K562 (cell line): ENCODE data around the gene TREM2.

Experiments used
- GTF3C2 ChIP-seq: IDR thresholded peaks from 3 replicates; pipeline ENCODE4 v1.6.1; 2011; ENCODE audit warnings: borderline replicate concordance, mild to moderate bottlenecking, moderate library complexity; ENCODE audit not compliant: insufficient read length; ENCODE audit errors: extremely low read depth
- POLR2AphosphoS5 ChIP-seq: IDR thresholded peaks from 2 replicates; pipeline ENCODE4 v1.6.1; 2011; ENCODE audit warnings: mild to moderate bottlenecking, low read depth, low read length, moderate library complexity; ENCODE audit not compliant: control insufficient read depth, insufficient read depth
- PRMT5 ChIP-seq: sonication (generic); formaldehyde crosslinking; IDR thresholded peaks from 2 replicates; pipeline ENCODE4 v1.5.0; 2020; ENCODE audit warnings: missing genetic modification reagents
- RAD21 ChIP-seq, 2 experiments: fragments of 250-450 bp in 1 of 2; fragments of 450-650 bp in 1 of 2; sonication (Bioruptor Pico) in 1 of 2; formaldehyde crosslinking in 1 of 2; IDR thresholded peaks in 1 of 2; conservative IDR thresholded peaks in 1 of 2; 2 replicates each; pipeline versions ENCODE4 v1.4.0 to v1.8.0; 2020 to 2022; ENCODE audit warnings: mild to moderate bottlenecking in 2 of 2, moderate library complexity in 1 of 2
- ZNF384 ChIP-seq: IDR thresholded peaks from 2 replicates; pipeline ENCODE4 v1.6.1; 2012; ENCODE audit warnings: low read depth, low read length, improper control_type of control experiment

DNA sequence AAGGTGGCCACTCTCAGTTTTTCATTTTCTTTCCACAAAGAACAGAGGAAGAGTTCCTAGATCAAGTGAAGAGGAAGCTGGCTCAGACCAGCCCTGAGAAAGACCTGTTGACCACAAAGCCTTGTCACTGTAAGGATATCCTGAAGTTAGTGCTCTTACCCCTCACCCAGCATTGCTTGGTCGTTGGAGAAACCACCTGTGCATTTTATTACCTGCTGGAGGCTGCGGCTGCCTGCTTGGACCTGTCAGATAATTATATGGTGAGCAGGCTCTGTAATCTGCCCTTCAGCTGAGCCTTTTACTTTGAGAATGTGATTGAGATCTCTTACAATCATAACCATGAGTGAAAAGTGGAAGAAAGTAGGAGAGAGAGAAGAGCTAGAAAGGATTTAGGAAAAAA, 30.7 kb downstream of the TREM2 start:
- TF ChIP-seq ZNF384 (no peak), RAD21 (CRISPR knock-in tag; conservative IDR thresholded peaks at IDR 0.05 in 1 of 2, IDR thresholded peaks at IDR 0.05 in 1 of 2) (no peak), GTF3C2 (no peak), PRMT5 (no peak), POLR2AphosphoS5 (no peak)
